GM13977 (cell line): ENCODE results near the gene ADAM11.
"Not testable (repeated sequence)": the region's sequence is repeated elsewhere in the genome, so short reads cannot be mapped to it uniquely, and the experiment has no call there.

ENCODE experiments used
- DNase-seq: peaks from one replicate; pipeline ENCODE4 v3.0.0; 2012; ENCODE audit warnings: low spot score
- in situ Hi-C: fragments of 300-500 bp; cut with MboI; formaldehyde crosslinking; loops from one replicate; pipeline ENCODE4 v1.12.0; 2022; ENCODE audit warnings: low sequenced_read_pairs, low pct_unique_long_range_greater_than_20kb, mixed read lengths, inconsistent platforms; ENCODE audit not compliant: unreplicated experiment
- TF ChIP-seq, protein P1 (sequence below): IDR thresholded peaks from 2 replicates; pipeline ENCODE4 v1.5.1; 2012; ENCODE audit warnings: mild to moderate bottlenecking, control low read depth; ENCODE audit not compliant: insufficient read depth; ENCODE audit errors: extremely low read depth, missing control alignments

ADAM11 gene, protein sequence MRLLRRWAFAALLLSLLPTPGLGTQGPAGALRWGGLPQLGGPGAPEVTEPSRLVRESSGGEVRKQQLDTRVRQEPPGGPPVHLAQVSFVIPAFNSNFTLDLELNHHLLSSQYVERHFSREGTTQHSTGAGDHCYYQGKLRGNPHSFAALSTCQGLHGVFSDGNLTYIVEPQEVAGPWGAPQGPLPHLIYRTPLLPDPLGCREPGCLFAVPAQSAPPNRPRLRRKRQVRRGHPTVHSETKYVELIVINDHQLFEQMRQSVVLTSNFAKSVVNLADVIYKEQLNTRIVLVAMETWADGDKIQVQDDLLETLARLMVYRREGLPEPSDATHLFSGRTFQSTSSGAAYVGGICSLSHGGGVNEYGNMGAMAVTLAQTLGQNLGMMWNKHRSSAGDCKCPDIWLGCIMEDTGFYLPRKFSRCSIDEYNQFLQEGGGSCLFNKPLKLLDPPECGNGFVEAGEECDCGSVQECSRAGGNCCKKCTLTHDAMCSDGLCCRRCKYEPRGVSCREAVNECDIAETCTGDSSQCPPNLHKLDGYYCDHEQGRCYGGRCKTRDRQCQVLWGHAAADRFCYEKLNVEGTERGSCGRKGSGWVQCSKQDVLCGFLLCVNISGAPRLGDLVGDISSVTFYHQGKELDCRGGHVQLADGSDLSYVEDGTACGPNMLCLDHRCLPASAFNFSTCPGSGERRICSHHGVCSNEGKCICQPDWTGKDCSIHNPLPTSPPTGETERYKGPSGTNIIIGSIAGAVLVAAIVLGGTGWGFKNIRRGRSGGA

DNA sequence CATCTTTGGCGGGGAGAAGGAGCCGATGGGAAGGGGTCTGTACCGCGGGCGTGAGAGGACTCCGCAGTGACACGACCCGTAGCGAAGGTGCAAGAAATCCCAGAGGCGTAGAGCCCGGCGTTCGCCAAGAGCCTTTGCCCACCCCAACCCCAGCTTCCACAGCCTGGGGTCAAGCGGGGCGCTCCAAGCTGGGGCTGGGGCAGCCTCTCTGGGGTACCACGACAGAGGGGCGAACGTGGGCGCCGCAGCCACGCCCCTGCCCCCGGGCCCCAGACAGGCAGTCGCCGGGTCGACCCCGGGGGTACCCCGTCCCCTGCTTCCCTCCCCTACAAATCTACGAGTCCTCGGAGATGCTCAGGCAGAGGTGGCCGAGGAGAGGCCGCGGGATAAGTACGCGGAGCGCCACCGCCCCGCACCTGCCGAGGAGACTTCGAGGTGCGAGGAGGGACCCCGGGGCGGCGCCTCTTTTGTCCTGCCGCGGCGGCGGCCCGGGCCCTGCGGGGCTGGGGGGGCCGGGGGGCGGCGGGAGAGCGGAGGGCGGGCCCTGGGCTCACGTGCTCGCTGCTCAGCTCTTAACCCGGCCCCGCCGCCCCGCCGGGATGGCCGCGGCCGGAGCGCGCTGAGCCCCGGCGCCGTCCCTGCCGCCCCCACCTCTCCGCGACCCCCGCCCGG is at the start of gene ADAM11:
ADAM11 (plus strand) TSS at position 575 of the 672 bp plus-strand sequence. CDS start 212 bp downstream, outside the sequence.
- peak; percentile 68 for DNase-seq
- in situ Hi-C loops = no loop called here
- TF ChIP-seq, protein P1, sequence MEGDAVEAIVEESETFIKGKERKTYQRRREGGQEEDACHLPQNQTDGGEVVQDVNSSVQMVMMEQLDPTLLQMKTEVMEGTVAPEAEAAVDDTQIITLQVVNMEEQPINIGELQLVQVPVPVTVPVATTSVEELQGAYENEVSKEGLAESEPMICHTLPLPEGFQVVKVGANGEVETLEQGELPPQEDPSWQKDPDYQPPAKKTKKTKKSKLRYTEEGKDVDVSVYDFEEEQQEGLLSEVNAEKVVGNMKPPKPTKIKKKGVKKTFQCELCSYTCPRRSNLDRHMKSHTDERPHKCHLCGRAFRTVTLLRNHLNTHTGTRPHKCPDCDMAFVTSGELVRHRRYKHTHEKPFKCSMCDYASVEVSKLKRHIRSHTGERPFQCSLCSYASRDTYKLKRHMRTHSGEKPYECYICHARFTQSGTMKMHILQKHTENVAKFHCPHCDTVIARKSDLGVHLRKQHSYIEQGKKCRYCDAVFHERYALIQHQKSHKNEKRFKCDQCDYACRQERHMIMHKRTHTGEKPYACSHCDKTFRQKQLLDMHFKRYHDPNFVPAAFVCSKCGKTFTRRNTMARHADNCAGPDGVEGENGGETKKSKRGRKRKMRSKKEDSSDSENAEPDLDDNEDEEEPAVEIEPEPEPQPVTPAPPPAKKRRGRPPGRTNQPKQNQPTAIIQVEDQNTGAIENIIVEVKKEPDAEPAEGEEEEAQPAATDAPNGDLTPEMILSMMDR = no peak

DNA sequence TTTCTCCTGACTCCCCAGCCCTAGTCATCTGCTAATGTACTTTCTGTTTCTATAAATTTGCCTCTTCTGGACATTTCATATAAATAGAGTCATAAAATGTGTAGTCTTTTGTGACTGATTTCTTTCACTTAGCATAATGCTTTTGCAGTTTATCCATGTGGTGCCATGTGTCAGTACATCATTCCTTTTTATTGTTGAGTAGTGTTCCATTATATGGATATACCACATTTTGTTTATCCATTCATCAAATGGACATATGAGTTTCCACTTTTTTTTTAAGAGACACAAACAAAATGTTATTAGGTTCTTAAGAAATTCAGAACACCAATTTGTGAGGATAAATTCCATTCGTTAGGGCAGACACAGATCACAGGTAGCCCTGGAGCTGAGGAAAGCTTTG is 39.3 kb upstream of the ADAM11 start:
- no peak for DNase-seq
- TF ChIP-seq, protein P1 = no peak
- in situ Hi-C loops = no loop called here

DNA sequence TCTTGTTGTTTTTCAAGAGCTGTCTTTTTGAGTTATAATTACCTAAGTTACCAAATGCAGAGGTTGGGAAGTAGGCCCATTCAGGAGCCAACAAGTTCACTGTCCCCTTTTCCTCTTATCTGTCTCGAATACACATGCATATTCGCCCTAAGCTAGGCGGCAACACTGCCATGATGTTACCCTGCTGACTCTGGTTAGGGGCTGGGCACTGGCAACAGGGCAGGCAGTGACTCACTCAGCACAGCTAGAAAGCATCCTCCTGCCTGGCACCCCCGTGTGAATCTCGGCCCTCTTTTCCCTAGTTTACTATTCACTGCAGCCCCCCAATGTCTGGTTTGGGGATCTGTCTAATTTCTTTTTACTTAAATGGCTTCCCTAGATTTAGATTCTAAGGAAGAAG is 36.5 kb upstream of the ADAM11 start:
- TF ChIP-seq, protein P1 = no peak
- no peak for DNase-seq
- in situ Hi-C loops = no loop called here

DNA sequence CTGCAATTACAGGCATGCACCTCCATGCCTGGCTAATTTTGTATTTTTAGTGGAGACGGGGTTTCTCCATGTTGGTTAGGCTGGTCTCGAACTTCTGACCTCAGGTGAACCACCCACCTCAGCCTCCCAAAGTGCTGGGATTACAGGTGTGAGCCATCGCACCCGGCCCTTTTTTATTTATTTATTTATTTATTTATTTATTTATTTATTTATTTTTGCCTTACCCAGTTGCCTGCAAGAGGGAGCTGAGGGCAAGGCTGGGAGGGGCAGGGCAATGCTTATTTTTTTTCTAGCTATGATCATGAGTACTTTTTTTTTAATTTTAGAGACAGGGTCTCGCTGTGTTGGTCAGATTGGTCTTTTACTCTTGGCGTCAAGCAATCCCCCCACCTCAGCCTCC is 32.7 kb upstream of the ADAM11 start:
- in situ Hi-C loops = not testable (repeated sequence)

DNA sequence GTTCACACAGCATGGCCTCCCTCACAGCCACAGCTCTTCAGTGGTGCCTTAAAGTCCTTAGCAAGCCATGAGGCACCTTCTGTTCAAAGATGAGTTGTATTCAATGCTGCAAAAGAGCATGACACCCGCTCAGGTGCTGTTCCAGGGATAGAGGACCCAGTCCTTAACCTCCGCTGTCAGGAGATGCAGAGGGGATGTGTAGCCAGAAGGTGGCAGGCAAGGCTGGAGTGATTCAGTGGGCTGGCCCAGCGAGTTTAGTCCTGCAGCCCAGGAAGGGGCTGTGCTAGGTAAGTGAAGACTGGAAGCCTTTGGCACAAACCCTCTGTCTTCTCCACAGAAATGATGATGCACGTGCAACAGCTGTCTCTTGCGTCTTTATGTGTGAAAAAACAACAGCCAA is 25.0 kb upstream of the ADAM11 start:
- TF ChIP-seq, protein P1 = peak; percentile 30
- in situ Hi-C loops = no loop called here
- DNase-seq = no peak

More for the DNA sequence above, 32.7 kb upstream of the ADAM11 start:
- DNase-seq = not testable (repeated sequence)

DNA sequence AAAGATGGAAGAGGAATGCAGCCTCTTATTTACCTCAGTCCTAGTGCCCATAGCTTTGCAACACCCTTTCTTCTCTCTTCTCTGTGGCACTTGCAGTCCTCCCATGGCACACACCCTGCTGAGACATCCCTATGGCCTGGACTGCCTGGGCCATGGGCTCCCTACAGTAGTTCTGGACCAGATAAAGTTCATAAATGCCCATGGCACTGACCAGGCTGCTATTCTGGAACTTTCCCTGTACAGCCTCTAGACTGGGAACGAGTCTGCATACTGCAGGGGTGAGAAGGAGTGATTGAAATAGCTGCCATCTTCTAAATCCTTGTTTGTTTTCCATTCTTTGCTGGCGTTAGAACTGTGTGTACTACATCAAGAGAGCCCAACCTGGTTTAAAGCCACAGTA is 24.5 kb upstream of the ADAM11 start:
- TF ChIP-seq, protein P1 = no peak
- in situ Hi-C loops = no loop called here
- no peak for DNase-seq
